A204.1 (cell line): ENCODE data around the gene PDCD1LG2.
"Not testable (repeated sequence)": the region's sequence is repeated elsewhere in the genome, so short reads cannot be mapped to it uniquely, and the experiment has no call there.

ENCODE experiments used
- FAIRE-seq: peaks from 2 replicates; lab custom pipeline; 2012; peaks lifted over from hg19 to GRCh38; lab: Jason Lieb, UNC

PDCD1LG2 gene

GRCh38 chr9:5510360-5510931 lies at the start of gene PDCD1LG2:
PDCD1LG2 (plus strand) TSS chr9:5510531; CDS start chr9:5522547, 12,016 bp downstream.
- no peak for FAIRE-seq

GRCh38 chr9:5464831-5465330 lies 45.5 kb upstream of the PDCD1LG2 start:
- not testable (repeated sequence) for FAIRE-seq

- no peak for FAIRE-seq
Observed at GRCh38 chr9:5466005-5466404, 44.3 kb upstream of the PDCD1LG2 start.

GRCh38 chr9:5466766-5467165 lies 43.6 kb upstream of the PDCD1LG2 start:
- FAIRE-seq: no peak

GRCh38 chr9:5468850-5469249 lies 41.5 kb upstream of the PDCD1LG2 start:
- no peak for FAIRE-seq

GRCh38 chr9:5470122-5470521 lies 40.2 kb upstream of the PDCD1LG2 start:
- FAIRE-seq: no peak

GRCh38 chr9:5470816-5471215 lies 39.5 kb upstream of the PDCD1LG2 start:
- FAIRE-seq: no peak

GRCh38 chr9:5475611-5476010 lies 34.7 kb upstream of the PDCD1LG2 start:
- not testable (repeated sequence) for FAIRE-seq

- no peak for FAIRE-seq
Observed at GRCh38 chr9:5478206-5478605, 32.1 kb upstream of the PDCD1LG2 start.

- no peak for FAIRE-seq
Observed at GRCh38 chr9:5479994-5480694, 30.2 kb upstream of the PDCD1LG2 start.

GRCh38 chr9:5480919-5481318 lies 29.4 kb upstream of the PDCD1LG2 start:
- FAIRE-seq: no peak

GRCh38 chr9:5481322-5482040 lies 28.9 kb upstream of the PDCD1LG2 start:
- no peak for FAIRE-seq

GRCh38 chr9:5482194-5482593 lies 28.1 kb upstream of the PDCD1LG2 start:
- FAIRE-seq: no peak

- FAIRE-seq: no peak
Observed at GRCh38 chr9:5483306-5483705, 27.0 kb upstream of the PDCD1LG2 start.

GRCh38 chr9:5485378-5486085 lies 24.8 kb upstream of the PDCD1LG2 start:
- no peak for FAIRE-seq

GRCh38 chr9:5486988-5487387 lies 23.3 kb upstream of the PDCD1LG2 start:
- FAIRE-seq: no peak

GRCh38 chr9:5488221-5489008 lies 21.9 kb upstream of the PDCD1LG2 start:
- FAIRE-seq: no peak

GRCh38 chr9:5489630-5490490 lies 20.5 kb upstream of the PDCD1LG2 start:
- FAIRE-seq: no peak

GRCh38 chr9:5492965-5493678 lies 17.2 kb upstream of the PDCD1LG2 start:
- FAIRE-seq: no peak
